ENCODE data around the gene USP5. TPM values are rescaled to one million over a fixed set of nuclear protein-coding genes. Genes with fewer than 3 reads are reported as not detected.
"Not testable (repeated sequence)": the region's sequence is repeated elsewhere in the genome, so short reads cannot be mapped to it uniquely, and the experiment has no call there.

Gene USP5
- total RNA-seq, 1 donor from 2014 or later: 146 TPM

- Mint-ChIP-seq H3K9me3 (ENCODE audit: unreplicated experiment) (no peaks in the 10 kb centered on the region), H3K4me1 (ENCODE audit: low read depth, unreplicated experiment) (peaks cover 2% of the 10 kb centered on the region), H3K36me3 (ENCODE audit: low read depth, unreplicated experiment) (peaks cover 7% of the 10 kb centered on the region), H3K4me3 (ENCODE audit: unreplicated experiment) (peak overlapping the region; percentile 72), H3K27ac (ENCODE audit: unreplicated experiment) (peak overlapping the region; percentile 97), H3K27me3 (ENCODE audit: low read depth, unreplicated experiment) (no peaks in the 10 kb centered on the region)
- peaks cover 12% of the 10 kb centered on the region for H3K4me1 ChIP-seq (ENCODE audit: insufficient read depth, low read length)
- H3K4me3 ChIP-seq (ENCODE audit: insufficient read depth, low read depth, low read length): peak overlapping the region; percentile 60
- no peak for TF ChIP-seq EZH2 (IDR thresholded peaks at IDR 0.05; ENCODE audit: insufficient read depth, low read length)
- TF ChIP-seq, protein P1, sequence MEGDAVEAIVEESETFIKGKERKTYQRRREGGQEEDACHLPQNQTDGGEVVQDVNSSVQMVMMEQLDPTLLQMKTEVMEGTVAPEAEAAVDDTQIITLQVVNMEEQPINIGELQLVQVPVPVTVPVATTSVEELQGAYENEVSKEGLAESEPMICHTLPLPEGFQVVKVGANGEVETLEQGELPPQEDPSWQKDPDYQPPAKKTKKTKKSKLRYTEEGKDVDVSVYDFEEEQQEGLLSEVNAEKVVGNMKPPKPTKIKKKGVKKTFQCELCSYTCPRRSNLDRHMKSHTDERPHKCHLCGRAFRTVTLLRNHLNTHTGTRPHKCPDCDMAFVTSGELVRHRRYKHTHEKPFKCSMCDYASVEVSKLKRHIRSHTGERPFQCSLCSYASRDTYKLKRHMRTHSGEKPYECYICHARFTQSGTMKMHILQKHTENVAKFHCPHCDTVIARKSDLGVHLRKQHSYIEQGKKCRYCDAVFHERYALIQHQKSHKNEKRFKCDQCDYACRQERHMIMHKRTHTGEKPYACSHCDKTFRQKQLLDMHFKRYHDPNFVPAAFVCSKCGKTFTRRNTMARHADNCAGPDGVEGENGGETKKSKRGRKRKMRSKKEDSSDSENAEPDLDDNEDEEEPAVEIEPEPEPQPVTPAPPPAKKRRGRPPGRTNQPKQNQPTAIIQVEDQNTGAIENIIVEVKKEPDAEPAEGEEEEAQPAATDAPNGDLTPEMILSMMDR (IDR thresholded peaks at IDR 0.05; ENCODE audit: insufficient read depth, low read depth, low read length): peak; percentile 38
- H3K9ac ChIP-seq (ENCODE audit: low read length): peak overlapping the region; percentile 82
- H3K4me2 ChIP-seq (ENCODE audit: low read length): peak overlapping the region; percentile 87
- H3K27me3 ChIP-seq (ENCODE audit: insufficient read depth, low read length): no peaks in the 10 kb centered on the region
- H3K79me2 ChIP-seq (ENCODE audit: insufficient read depth, low read length): no peaks in the 10 kb centered on the region
- DNase-seq (ENCODE audit: low read depth): peak; percentile 80
- H2AFZ ChIP-seq (ENCODE audit: low read depth, low read length): peak overlapping the region; percentile 78
- H3K9me3 ChIP-seq (ENCODE audit: insufficient read depth, low read depth, low read length): no peaks in the 10 kb centered on the region
- no peaks in the 10 kb centered on the region for H3K36me3 ChIP-seq (ENCODE audit: insufficient read depth, low read length)
- no peaks in the 10 kb centered on the region for H4K20me1 ChIP-seq (ENCODE audit: insufficient read depth, low read length)
- H3K27ac ChIP-seq (ENCODE audit: low read depth, low read length): peak overlapping the region; percentile 91
- peak; percentile 43 for FAIRE-seq
Observed at GRCh38 chr12:6890789-6891645, 39.1 kb downstream of the USP5 start.

GRCh38 chr12:6891646-6892001, 39.7 kb downstream of the USP5 start:
- no peaks in the 10 kb centered on the region for H3K27me3 Mint-ChIP-seq (ENCODE audit: low read depth, unreplicated experiment)
- Histone ChIP-seq H3K4me2 (ENCODE audit: low read length) (peak overlapping the region; percentile 87), H3K9ac (ENCODE audit: low read length) (peak overlapping the region; percentile 82), H4K20me1 (ENCODE audit: insufficient read depth, low read length) (no peaks in the 10 kb centered on the region), H3K4me1 (ENCODE audit: insufficient read depth, low read length) (peaks cover 12% of the 10 kb centered on the region), H3K9me3 (ENCODE audit: insufficient read depth, low read depth, low read length) (no peaks in the 10 kb centered on the region), H2AFZ (ENCODE audit: low read depth, low read length) (peak overlapping the region; percentile 78), H3K36me3 (ENCODE audit: insufficient read depth, low read length) (no peaks in the 10 kb centered on the region), H3K27me3 (ENCODE audit: insufficient read depth, low read length) (no peaks in the 10 kb centered on the region), H3K27ac (ENCODE audit: low read depth, low read length) (peak overlapping the region; percentile 44), H3K79me2 (ENCODE audit: insufficient read depth, low read length) (no peaks in the 10 kb centered on the region), H3K4me3 (ENCODE audit: insufficient read depth, low read depth, low read length) (peak overlapping the region; percentile 60)
- H3K9me3 Mint-ChIP-seq (ENCODE audit: unreplicated experiment): no peaks in the 10 kb centered on the region
- no peak for FAIRE-seq
- H3K27ac Mint-ChIP-seq (ENCODE audit: unreplicated experiment): peak overlapping the region; percentile 30
- peak overlapping the region; percentile 71 for H3K4me3 Mint-ChIP-seq (ENCODE audit: unreplicated experiment)
- no peak for DNase-seq (ENCODE audit: low read depth)
- no peaks in the 10 kb centered on the region for H3K4me1 Mint-ChIP-seq (ENCODE audit: low read depth, unreplicated experiment)
- TF ChIP-seq EZH2 (IDR thresholded peaks at IDR 0.05; ENCODE audit: insufficient read depth, low read length): no peak
- H3K36me3 Mint-ChIP-seq (ENCODE audit: low read depth, unreplicated experiment): peaks cover 7% of the 10 kb centered on the region

- not testable (repeated sequence) for H3K27me3 ChIP-seq (ENCODE audit: insufficient read depth, low read length); H2AFZ ChIP-seq (ENCODE audit: low read depth, low read length); H3K9me3 Mint-ChIP-seq (ENCODE audit: unreplicated experiment); H3K27me3 Mint-ChIP-seq (ENCODE audit: low read depth, unreplicated experiment); H3K27ac Mint-ChIP-seq (ENCODE audit: unreplicated experiment); H3K4me3 ChIP-seq (ENCODE audit: insufficient read depth, low read depth, low read length); FAIRE-seq; H3K36me3 Mint-ChIP-seq (ENCODE audit: low read depth, unreplicated experiment); H3K4me2 ChIP-seq (ENCODE audit: low read length); H3K4me3 Mint-ChIP-seq (ENCODE audit: unreplicated experiment); H3K9me3 ChIP-seq (ENCODE audit: insufficient read depth, low read depth, low read length); H3K4me1 Mint-ChIP-seq (ENCODE audit: low read depth, unreplicated experiment); H3K9ac ChIP-seq (ENCODE audit: low read length); H3K27ac ChIP-seq (ENCODE audit: low read depth, low read length); H3K79me2 ChIP-seq (ENCODE audit: insufficient read depth, low read length); H3K36me3 ChIP-seq (ENCODE audit: insufficient read depth, low read length); H4K20me1 ChIP-seq (ENCODE audit: insufficient read depth, low read length); DNase-seq (ENCODE audit: low read depth)
- peaks cover 12% of the 10 kb centered on the region for H3K4me1 ChIP-seq (ENCODE audit: insufficient read depth, low read length)
Observed at GRCh38 chr12:6892683-6893082, 40.7 kb downstream of the USP5 start.

All from astrocyte (in vitro differentiated cells and primary cell).